Measurements from ENCODE around the gene ZNF841. TPM values are rescaled to one million over a fixed set of nuclear protein-coding genes. Genes with fewer than 3 reads are reported as not detected.
"Not testable (repeated sequence)": the region's sequence is repeated elsewhere in the genome, so short reads cannot be mapped to it uniquely, and the experiment has no call there.

The ZNF841 gene
- total RNA-seq, 3 donors from 2014 or later (not counting 1 experiment from before 2014, with no cell fraction given) = 32.4 to 47.7 (median 47.4) TPM

GRCh38 chr19:52028027-52028779, 67.4 kb downstream of the ZNF841 start, which contains the start of gene ZNF614:
Gene ZNF614, minus strand, starts transcription at chr19:52028379. Its CDS starts 2,634 bp downstream, at chr19:52025745.
- DNase-seq (peak; percentile 90), ATAC-seq (peak; percentile 83 to 94 (median 87))
- H3K4me3 ChIP-seq (ENCODE audit: low read length) = peak within 1 kb of the TSS; percentile 84
- Mint-ChIP-seq H3K36me3 (peaks cover 45% of the 10 kb centered on the region), H3K4me1 (peaks cover 24 to 30% of the 10 kb centered on the region in 2 donors), H3K9me3 (peaks cover under 1 to 8% of the 10 kb centered on the region in 2 donors), H3K27ac (peak within 1 kb of the TSS; percentile 94 to 99), H3K27me3 (ENCODE audit: low read depth in 2 of 2) (no peaks in the 10 kb centered on the region), H3K4me3 (peak within 1 kb of the TSS; percentile 89)
- peak within 1 kb of the TSS; percentile 93 for H3K27ac ChIP-seq (ENCODE audit: low read length)
- H3K4me1 ChIP-seq (ENCODE audit: control insufficient read depth, insufficient read depth, low read length) = peaks cover 7% of the 10 kb centered on the region
- peaks cover 22% of the 10 kb centered on the region for H3K36me3 ChIP-seq (ENCODE audit: control insufficient read depth, insufficient read depth, low read length)
- intact Hi-C loops (cut with micrococcal nuclease) = loop anchor here (1.0 kb wide), 3 partner anchors 20 to 42 kb away; partner anchors contain the start of genes ZNF350 and ZNF615
- under 1% methylated on average over 53 of the region's 53 CpGs for WGBS (ENCODE audit: insufficient coverage)
- TF ChIP-seq CTCF (IDR thresholded peaks at IDR 0.05) = no peak
- H3K27me3 ChIP-seq (ENCODE audit: control insufficient read depth, insufficient read depth, low read length) = no peaks in the 10 kb centered on the region
- H3K9me3 ChIP-seq (ENCODE audit: control insufficient read depth, insufficient read depth, low read length) = peaks cover 42% of the 10 kb centered on the region

DNA sequence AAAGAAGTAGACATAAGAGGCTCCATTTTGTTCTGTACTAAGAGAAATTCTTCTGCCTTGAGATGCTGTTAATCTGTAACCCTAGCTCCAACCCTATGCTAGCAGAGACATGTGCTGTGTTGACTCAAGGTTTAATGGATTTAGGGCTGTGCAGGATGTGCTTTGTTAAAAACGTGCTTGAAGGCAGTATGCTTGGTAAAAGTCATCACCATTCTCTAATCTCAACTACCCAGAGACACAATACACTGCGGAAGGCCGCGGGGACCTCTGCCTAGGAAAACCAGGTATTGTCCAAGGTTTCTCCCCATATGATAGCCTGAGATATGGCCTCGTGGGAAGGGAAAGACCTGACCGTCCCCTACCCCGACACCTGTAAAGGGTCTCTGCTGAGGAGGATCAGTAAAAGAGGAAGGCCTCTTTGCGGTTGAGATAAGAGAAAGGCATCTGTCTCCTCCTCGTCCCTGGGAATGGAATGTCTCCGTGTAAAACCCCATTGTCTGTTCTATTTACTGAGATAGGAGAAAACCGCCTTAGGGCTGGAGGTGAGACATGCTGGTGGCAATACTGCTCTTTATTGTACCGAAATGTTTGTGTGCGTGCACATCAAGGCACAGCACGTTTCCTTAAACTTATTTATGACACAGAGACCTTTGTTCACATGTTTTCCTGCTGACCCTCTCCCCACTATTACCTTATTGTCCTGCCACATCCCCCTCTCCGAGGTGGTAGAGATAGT, 69.1 kb downstream of the ZNF841 start:
- Histone ChIP-seq H3K9me3 (ENCODE audit: control insufficient read depth, insufficient read depth, low read length) (peaks cover 41% of the 10 kb centered on the region), H3K36me3 (ENCODE audit: control insufficient read depth, insufficient read depth, low read length) (peaks cover 27% of the 10 kb centered on the region)
- Mint-ChIP-seq H3K4me3 (peak overlapping the region; percentile 42), H3K4me1 (peaks cover 24 to 30% of the 10 kb centered on the region in 2 donors), H3K36me3 (peaks cover 49% of the 10 kb centered on the region), H3K27ac (peak overlapping the region; percentile 94 to 99), H3K9me3 (peaks cover 3 to 15% of the 10 kb centered on the region in 2 donors)
- 97% methylated on average over 14 of the region's 15 CpGs for WGBS (ENCODE audit: insufficient coverage)
- H3K27me3 ChIP-seq (ENCODE audit: control insufficient read depth, insufficient read depth, low read length); H3K27me3 Mint-ChIP-seq (ENCODE audit: low read depth in 2 of 2); ATAC-seq; H3K4me3 ChIP-seq (ENCODE audit: low read length); H3K4me1 ChIP-seq (ENCODE audit: control insufficient read depth, insufficient read depth, low read length); intact Hi-C loops (cut with micrococcal nuclease); H3K27ac ChIP-seq (ENCODE audit: low read length); DNase-seq: not testable (repeated sequence)

DNA sequence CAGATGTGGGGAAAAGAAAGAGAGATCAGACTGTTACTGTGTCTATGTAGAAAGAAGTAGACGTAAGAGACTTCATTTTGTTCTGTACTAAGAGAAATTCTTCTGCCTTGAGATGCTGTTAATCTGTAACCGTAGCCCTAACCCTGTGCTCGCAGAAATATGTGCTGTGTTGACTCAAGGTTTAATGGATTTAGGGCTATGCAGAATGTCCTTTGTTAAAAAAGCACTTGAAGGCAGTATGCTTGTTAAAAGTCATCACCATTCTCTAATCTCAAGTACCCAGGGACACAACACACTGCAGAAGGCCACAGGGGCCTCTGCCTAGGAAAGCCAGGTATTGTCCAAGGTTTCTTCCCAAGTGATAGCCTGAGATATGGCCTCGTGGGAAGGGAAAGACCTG, 71.1 kb downstream of the ZNF841 start:
- H3K27ac Mint-ChIP-seq; H3K27me3 ChIP-seq (ENCODE audit: control insufficient read depth, insufficient read depth, low read length); H3K4me1 ChIP-seq (ENCODE audit: control insufficient read depth, insufficient read depth, low read length); H3K27ac ChIP-seq (ENCODE audit: low read length); H3K4me3 Mint-ChIP-seq; ATAC-seq; DNase-seq; H3K27me3 Mint-ChIP-seq (ENCODE audit: low read depth in 2 of 2); H3K4me3 ChIP-seq (ENCODE audit: low read length); intact Hi-C loops (cut with micrococcal nuclease): not testable (repeated sequence)
- H3K36me3 ChIP-seq (ENCODE audit: control insufficient read depth, insufficient read depth, low read length) = peaks cover 46% of the 10 kb centered on the region
- Mint-ChIP-seq H3K4me1 (peaks cover 24 to 30% of the 10 kb centered on the region in 2 donors), H3K36me3 (peaks cover 57% of the 10 kb centered on the region), H3K9me3 (peaks cover 6 to 23% of the 10 kb centered on the region in 2 donors)
- peaks cover 51% of the 10 kb centered on the region for H3K9me3 ChIP-seq (ENCODE audit: control insufficient read depth, insufficient read depth, low read length)
- WGBS (ENCODE audit: insufficient coverage) = 98% methylated on average over 4 of the region's 4 CpGs

- no peak overlapping the region for H3K4me3 Mint-ChIP-seq
- Histone ChIP-seq H3K27me3 (ENCODE audit: control insufficient read depth, insufficient read depth, low read length) (no peaks in the 10 kb centered on the region), H3K4me1 (ENCODE audit: control insufficient read depth, insufficient read depth, low read length) (no peaks in the 10 kb centered on the region), H3K9me3 (ENCODE audit: control insufficient read depth, insufficient read depth, low read length) (peaks cover 65% of the 10 kb centered on the region), H3K27ac (ENCODE audit: low read length) (no peak overlapping the region), H3K4me3 (ENCODE audit: low read length) (no peak overlapping the region), H3K36me3 (ENCODE audit: control insufficient read depth, insufficient read depth, low read length) (peaks cover 68% of the 10 kb centered on the region)
- peaks cover 73% of the 10 kb centered on the region for H3K36me3 Mint-ChIP-seq
- H3K27me3 Mint-ChIP-seq (ENCODE audit: low read depth in 2 of 2) = no peaks in the 10 kb centered on the region
- peaks cover 5 to 12% of the 10 kb centered on the region in 2 donors for H3K4me1 Mint-ChIP-seq
- WGBS (ENCODE audit: insufficient coverage) = 98% methylated on average over 14 of the region's 15 CpGs
- DNase-seq (no peak), ATAC-seq (no peak)
- no peak for TF ChIP-seq CTCF (IDR thresholded peaks at IDR 0.05)
- H3K9me3 Mint-ChIP-seq = peaks cover 8 to 26% of the 10 kb centered on the region in 2 donors
- no peak overlapping the region for H3K27ac Mint-ChIP-seq
- intact Hi-C loops (cut with micrococcal nuclease) = no loop called here
These were observed 73.4 kb downstream of the ZNF841 start for GRCh38 chr19:52022193-52022592.
